Measurements from ENCODE around the gene HNRNPH3. TPM values are rescaled to one million over a fixed set of nuclear protein-coding genes. Genes with fewer than 3 reads are reported as not detected.

The HNRNPH3 gene
- total and polyA plus RNA-seq, 4 donors = 78.0 to 128 (median 106) TPM

DNA sequence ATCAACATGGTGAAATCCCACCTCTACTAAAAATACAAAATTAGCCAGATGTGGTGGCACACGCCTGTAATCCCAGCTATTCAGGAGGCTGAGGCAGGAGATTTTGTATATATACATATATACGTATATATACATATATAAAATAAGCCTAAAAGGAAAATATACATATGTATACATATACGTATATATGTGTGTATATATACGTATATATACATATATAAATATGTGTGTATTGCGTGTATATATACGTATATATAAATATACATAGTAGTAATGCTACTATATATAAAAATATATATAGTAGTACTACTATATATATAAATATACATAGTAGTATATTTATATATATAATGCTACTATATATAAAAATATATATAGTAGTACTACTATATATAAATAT lies 27.3 kb downstream of the HNRNPH3 start:
- Histone ChIP-seq H3K9ac (ENCODE audit: insufficient read depth in 1 of 2, low read length in 2 of 2) (no peak overlapping the region), H3K36me3 (ENCODE audit: control insufficient read depth in 4 of 4, insufficient read depth in 4 of 4, low read length in 4 of 4) (peaks cover 15 to 36% (median 20%) of the 10 kb centered on the region in 4 donors), H3K9me3 (ENCODE audit: control insufficient read depth in 4 of 4, insufficient read depth in 3 of 4, low read length in 3 of 4) (no peaks in the 10 kb centered on the region), H3K4me1 (ENCODE audit: control insufficient read depth in 5 of 5, insufficient read depth in 5 of 5, low read length in 5 of 5) (no peaks in the 10 kb centered on the region), H3K27me3 (ENCODE audit: control insufficient read depth in 3 of 3, insufficient read depth in 3 of 3, low read length in 2 of 3) (no peaks in the 10 kb centered on the region), H3K27ac (ENCODE audit: low read depth in 1 of 2, low read length in 1 of 2) (no peak overlapping the region), H3K4me3 (no peak overlapping the region)
- 97% methylated on average over 6 of the region's 6 CpGs for WGBS, 2 donors
- TF ChIP-seq, protein P1, sequence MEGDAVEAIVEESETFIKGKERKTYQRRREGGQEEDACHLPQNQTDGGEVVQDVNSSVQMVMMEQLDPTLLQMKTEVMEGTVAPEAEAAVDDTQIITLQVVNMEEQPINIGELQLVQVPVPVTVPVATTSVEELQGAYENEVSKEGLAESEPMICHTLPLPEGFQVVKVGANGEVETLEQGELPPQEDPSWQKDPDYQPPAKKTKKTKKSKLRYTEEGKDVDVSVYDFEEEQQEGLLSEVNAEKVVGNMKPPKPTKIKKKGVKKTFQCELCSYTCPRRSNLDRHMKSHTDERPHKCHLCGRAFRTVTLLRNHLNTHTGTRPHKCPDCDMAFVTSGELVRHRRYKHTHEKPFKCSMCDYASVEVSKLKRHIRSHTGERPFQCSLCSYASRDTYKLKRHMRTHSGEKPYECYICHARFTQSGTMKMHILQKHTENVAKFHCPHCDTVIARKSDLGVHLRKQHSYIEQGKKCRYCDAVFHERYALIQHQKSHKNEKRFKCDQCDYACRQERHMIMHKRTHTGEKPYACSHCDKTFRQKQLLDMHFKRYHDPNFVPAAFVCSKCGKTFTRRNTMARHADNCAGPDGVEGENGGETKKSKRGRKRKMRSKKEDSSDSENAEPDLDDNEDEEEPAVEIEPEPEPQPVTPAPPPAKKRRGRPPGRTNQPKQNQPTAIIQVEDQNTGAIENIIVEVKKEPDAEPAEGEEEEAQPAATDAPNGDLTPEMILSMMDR (IDR thresholded peaks at IDR 0.05; ENCODE audit: control extremely low read depth, extremely low read depth) = no peak
- DNase-seq (no peak), ATAC-seq (ENCODE audit: insufficient read depth, low FRiP score) (no peak)

DNA sequence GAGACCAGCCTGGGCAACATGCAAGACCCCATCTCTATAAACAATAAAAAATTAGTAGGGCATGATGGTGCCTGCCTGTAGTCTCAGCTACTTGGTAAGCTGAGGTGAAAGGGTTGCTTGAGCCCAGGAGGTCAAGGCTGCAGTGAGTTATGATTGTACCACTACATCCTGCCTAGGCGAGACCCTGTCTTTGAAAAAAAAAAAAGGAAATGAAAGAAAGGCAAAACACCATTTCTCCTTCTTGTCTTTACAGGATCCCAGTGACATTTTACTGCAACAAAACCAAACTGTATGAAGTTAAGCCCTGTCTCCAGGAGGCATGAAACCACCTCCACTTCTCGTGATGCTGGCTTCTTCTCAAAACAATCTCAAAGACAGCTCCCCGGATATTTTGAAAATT lies 30.7 kb downstream of the HNRNPH3 start:
- TF ChIP-seq, protein P1 (IDR thresholded peaks at IDR 0.05; ENCODE audit: control extremely low read depth, extremely low read depth) = no peak
- no peaks in the 10 kb centered on the region for H3K27me3 ChIP-seq (ENCODE audit: control insufficient read depth in 3 of 3, insufficient read depth in 3 of 3, low read length in 2 of 3)
- H3K27ac ChIP-seq (ENCODE audit: low read depth in 1 of 2, low read length in 1 of 2) = no peak overlapping the region
- H3K4me1 ChIP-seq (ENCODE audit: control insufficient read depth in 5 of 5, insufficient read depth in 5 of 5, low read length in 5 of 5) = no peaks in the 10 kb centered on the region
- H3K36me3 ChIP-seq (ENCODE audit: control insufficient read depth in 4 of 4, insufficient read depth in 4 of 4, low read length in 4 of 4) = peaks cover 9 to 34% (median 15%) of the 10 kb centered on the region in 4 donors
- H3K9ac ChIP-seq (ENCODE audit: insufficient read depth in 1 of 2, low read length in 2 of 2) = no peak overlapping the region
- no peaks in the 10 kb centered on the region for H3K9me3 ChIP-seq (ENCODE audit: control insufficient read depth in 4 of 4, insufficient read depth in 3 of 4, low read length in 3 of 4)
- H3K4me3 ChIP-seq = no peak overlapping the region
- 77 to 85% methylated on average over 3 of the region's 3 CpGs for WGBS, 2 donors
- no peak for DNase-seq
- ATAC-seq (ENCODE audit: insufficient read depth, low FRiP score) = no peak

DNA sequence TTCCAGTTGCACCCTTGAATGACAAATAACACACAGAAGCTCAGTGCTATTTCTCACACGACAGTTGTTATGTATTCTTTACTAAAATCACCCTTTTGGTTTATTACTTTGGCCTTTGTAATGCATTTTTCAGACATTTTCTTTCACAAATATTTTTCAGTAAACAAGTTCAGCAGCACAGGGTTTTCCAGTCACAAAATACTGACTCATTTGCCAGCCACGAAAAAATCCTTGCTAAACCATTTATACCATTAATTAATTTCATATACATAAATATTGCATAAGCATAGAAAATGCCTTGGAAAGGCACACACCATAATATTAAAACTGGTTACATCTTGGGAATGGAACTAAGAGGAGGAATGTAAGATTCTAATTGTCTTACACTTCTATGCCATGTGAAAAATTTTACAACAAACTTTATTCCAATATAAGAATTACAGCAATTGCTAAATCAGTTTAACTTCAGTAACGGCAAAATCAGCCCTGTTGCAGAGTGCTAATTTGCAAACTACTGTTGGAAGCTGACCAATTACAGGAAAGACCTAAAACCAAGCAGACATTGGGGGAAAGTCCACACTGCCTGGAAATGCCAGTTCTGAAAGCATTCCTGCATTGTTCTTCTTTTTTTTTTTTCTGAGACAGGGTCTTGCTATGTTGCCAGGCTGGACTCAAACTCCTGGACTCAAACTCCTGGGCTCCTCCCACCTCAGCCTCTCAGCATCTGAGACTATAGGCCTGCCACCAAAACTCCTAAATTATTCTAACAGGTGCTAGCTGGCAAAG lies 32.4 kb downstream of the HNRNPH3 start:
- DNase-seq (no peak), ATAC-seq (ENCODE audit: insufficient read depth, low FRiP score) (no peak)
- Histone ChIP-seq H3K36me3 (ENCODE audit: control insufficient read depth in 4 of 4, insufficient read depth in 4 of 4, low read length in 4 of 4) (peaks cover 9 to 26% (median 11%) of the 10 kb centered on the region in 4 donors), H3K4me1 (ENCODE audit: control insufficient read depth in 5 of 5, insufficient read depth in 5 of 5, low read length in 5 of 5) (no peaks in the 10 kb centered on the region), H3K4me3 (no peak overlapping the region), H3K9ac (ENCODE audit: insufficient read depth in 1 of 2, low read length in 2 of 2) (no peak overlapping the region), H3K27me3 (ENCODE audit: control insufficient read depth in 3 of 3, insufficient read depth in 3 of 3, low read length in 2 of 3) (no peaks in the 10 kb centered on the region), H3K27ac (ENCODE audit: low read depth in 1 of 2, low read length in 1 of 2) (no peak overlapping the region), H3K9me3 (ENCODE audit: control insufficient read depth in 4 of 4, insufficient read depth in 3 of 4, low read length in 3 of 4) (no peaks in the 10 kb centered on the region)
- 93% methylated on average over 3 of the region's 3 CpGs for WGBS, 2 donors
- TF ChIP-seq, protein P1 (IDR thresholded peaks at IDR 0.05; ENCODE audit: control extremely low read depth, extremely low read depth) = no peak
